Smooth muscle cell (in vitro differentiated cells): ENCODE results near the gene CFAP100. TPM values are rescaled to one million over a fixed set of nuclear protein-coding genes. Genes with fewer than 3 reads are reported as not detected.

Experiments
- DNase-seq: peaks from one replicate; lab custom pipeline; 2025; ENCODE audit not compliant: unreplicated experiment; lab: John Stamatoyannopoulos, UW
- H2AFZ ChIP-seq: fragments of 200-600 bp; sonication (generic); 2 replicates; pipeline ENCODE4 v1.6.0; 2016; ENCODE audit warnings: antibody characterized with exemption, low read depth, mild to moderate bottlenecking
- H3F3A ChIP-seq: fragments of 200-600 bp; sonication (generic); 2 replicates; pipeline ENCODE4 v1.6.0; 2017; ENCODE audit warnings: antibody characterized with exemption, low read depth
- H3K27ac ChIP-seq: fragments of 200-600 bp; sonication (generic); 2 replicates; pipeline ENCODE4 v1.5.1; 2016; ENCODE audit warnings: low read depth, mild to moderate bottlenecking
- H3K27me3 ChIP-seq: fragments of 200-600 bp; sonication (generic); 2 replicates; pipeline ENCODE4 v1.6.1; 2016; ENCODE audit warnings: low read depth, mild to moderate bottlenecking
- H3K36me3 ChIP-seq: fragments of 200-600 bp; sonication (generic); 2 replicates; pipeline ENCODE4 v1.5.1; 2016; ENCODE audit warnings: low read depth
- H3K4me1 ChIP-seq: fragments of 200-600 bp; sonication (generic); 2 replicates; pipeline ENCODE4 v1.5.1; 2016; ENCODE audit warnings: low read depth
- H3K4me2 ChIP-seq: fragments of 200-600 bp; sonication (generic); 2 replicates; pipeline ENCODE4 v1.6.0; 2016; ENCODE audit warnings: mild to moderate bottlenecking
- H3K4me3 ChIP-seq: fragments of 200-600 bp; sonication (generic); 2 replicates; pipeline ENCODE4 v1.5.1; 2016; ENCODE audit warnings: mild to moderate bottlenecking
- H3K79me2 ChIP-seq: fragments of 200-600 bp; sonication (generic); 2 replicates; pipeline ENCODE4 v1.6.0; 2016; ENCODE audit warnings: low read depth, mild to moderate bottlenecking
- H3K9ac ChIP-seq: fragments of 200-600 bp; sonication (generic); 2 replicates; pipeline ENCODE4 v1.6.0; 2016; ENCODE audit warnings: low read depth
- H3K9me3 ChIP-seq: fragments of 200-600 bp; sonication (generic); replicated peaks from 2 replicates; pipeline ENCODE4 v1.5.1; 2016; ENCODE audit warnings: low read depth
- H4K20me1 ChIP-seq: fragments of 200-600 bp; sonication (generic); 2 replicates; pipeline ENCODE4 v1.6.0; 2016; ENCODE audit warnings: low read depth
- CTCF ChIP-seq: fragments of 200-600 bp; sonication (generic); IDR thresholded peaks from 2 replicates; pipeline ENCODE4 v1.5.1; 2017; ENCODE audit warnings: borderline replicate concordance, mild to moderate bottlenecking, antibody characterized with exemption; ENCODE audit not compliant: insufficient read depth, poor library complexity, severe bottlenecking
- WGBS: methylation state at CpG from one replicate; pipeline ENCODE4 v1.1.7; 2016; ENCODE audit warnings: low lambda C conversion rate; 5-methylcytosine and 5-hydroxymethylcytosine counted together
- polyA plus RNA-seq: library from polyadenylated mRNA; unstranded; fragments of >200 nt; fragmentation: Nextera tagmentation; extraction: Ambion mirVana; gene quantifications from 2 replicates; pipeline ENCODE4 v1.2.1, GENCODE V29; 2016
- total RNA-seq: library from RNA; depleted of rRNA; stranded (reverse); fragments of >200 nt; gene quantifications from 2 replicates; pipeline ENCODE4 v1.2.3, GENCODE V29; 2014

CFAP100 gene
- total and polyA plus RNA-seq, 2 experiments from 2014 or later, result not detected

GRCh38 chr3:126395846-126396513, 1.3 kb downstream of the CFAP100 start:
- Histone ChIP-seq H3K27me3 (peaks cover 11% of the 10 kb centered on the region), H3K9me3 (no peaks in the 10 kb centered on the region), H3F3A (no peaks in the 10 kb centered on the region), H3K79me2 (no peaks in the 10 kb centered on the region), H2AFZ (no peak overlapping the region), H4K20me1 (no peaks in the 10 kb centered on the region), H3K4me2 (no peak overlapping the region), H3K27ac (no peak overlapping the region), H3K9ac (no peak overlapping the region), H3K36me3 (no peaks in the 10 kb centered on the region), H3K4me3 (no peak overlapping the region), H3K4me1 (peaks cover 6% of the 10 kb centered on the region)
- over 99% methylated on average over 6 of the region's 6 CpGs for WGBS
- TF ChIP-seq CTCF, result no peak
- no peak for DNase-seq

GRCh38 chr3:126396536-126396935, 1.8 kb downstream of the CFAP100 start:
- H2AFZ ChIP-seq, result no peak overlapping the region
- 97% methylated on average over 5 of the region's 5 CpGs for WGBS

GRCh38 chr3:126397610-126398422, 3.1 kb downstream of the CFAP100 start:
- Histone ChIP-seq H3K27me3 (peaks cover 11% of the 10 kb centered on the region), H4K20me1 (no peaks in the 10 kb centered on the region), H3K4me2 (no peak overlapping the region), H3K36me3 (no peaks in the 10 kb centered on the region), H3K79me2 (no peaks in the 10 kb centered on the region), H2AFZ (no peak overlapping the region), H3K27ac (no peak overlapping the region), H3K4me3 (no peak overlapping the region), H3K9me3 (no peaks in the 10 kb centered on the region), H3F3A (no peaks in the 10 kb centered on the region), H3K9ac (no peak overlapping the region), H3K4me1 (peaks cover 6% of the 10 kb centered on the region)
- DNase-seq, result no peak
- no peak for TF ChIP-seq CTCF
- 87% methylated on average over 11 of the region's 13 CpGs for WGBS

More at GRCh38 chr3:126396536-126396935, 1.8 kb downstream of the CFAP100 start:
- H3K4me2 ChIP-seq, result no peak overlapping the region
- H3K79me2 ChIP-seq, result no peaks in the 10 kb centered on the region
- no peaks in the 10 kb centered on the region for H3F3A ChIP-seq
- DNase-seq, result no peak
- H3K27ac ChIP-seq, result no peak overlapping the region
- H3K27me3 ChIP-seq, result peaks cover 11% of the 10 kb centered on the region
- no peaks in the 10 kb centered on the region for H3K9me3 ChIP-seq
- no peak overlapping the region for H3K9ac ChIP-seq
- H3K4me3 ChIP-seq, result no peak overlapping the region
- peaks cover 6% of the 10 kb centered on the region for H3K4me1 ChIP-seq
- TF ChIP-seq CTCF, result no peak
- H4K20me1 ChIP-seq, result no peaks in the 10 kb centered on the region
- no peaks in the 10 kb centered on the region for H3K36me3 ChIP-seq
